Panc1 (cell line): ENCODE results near the gene LRRC45. TPM values are rescaled to one million over a fixed set of nuclear protein-coding genes. Genes with fewer than 3 reads are reported as not detected.

Experiments
- ATAC-seq: fragments of 200-7000 bp; cut with Tn5 transposase; 2 replicates; pipeline ENCODE4 v1.9.1; 2020; ENCODE audit warnings: mild to moderate bottlenecking, moderate library complexity
- BruUV-seq: library from RNA; stranded (reverse); fragments of 400-500 nt; replicated peaks from 2 replicates; lab custom pipeline; 2021; lab: Mats Ljungman, UMichigan
- CTCF ChIA-PET: fragments of 300-600 bp; sonication (Branson Sonifier 250); formaldehyde crosslinking; loops from one replicate; lab custom pipeline; 2022; ENCODE audit warnings: antibody characterized with exemption; lab: Charles Lee
- POLR2A ChIA-PET: fragments of 300-600 bp; sonication (Branson Sonifier 250); formaldehyde crosslinking; loops from one replicate; lab custom pipeline; 2022; ENCODE audit warnings: antibody characterized with exemption; lab: Charles Lee
- DNase-seq: peaks from one replicate; pipeline ENCODE4 v3.0.0-alpha.2; 2010; ENCODE audit warnings: low read depth, low spot score
- H3K27ac ChIP-seq: 2 replicates; pipeline ENCODE4 v1.5.1; 2011; ENCODE audit warnings: mild to moderate bottlenecking, low read length, inconsistent platforms
- H3K27me3 ChIP-seq: fragments of 200-500 bp; sonication (Bioruptor generic); 2 replicates; pipeline ENCODE4 v1.6.0; 2014; ENCODE audit warnings: low read length, inconsistent platforms; ENCODE audit not compliant: control insufficient read depth, insufficient read depth
- H3K36me3 ChIP-seq: fragments of 200-500 bp; sonication (Bioruptor generic); 2 replicates; pipeline ENCODE4 v1.5.1; 2014; ENCODE audit warnings: inconsistent platforms, mild to moderate bottlenecking, low read length, moderate library complexity; ENCODE audit not compliant: control insufficient read depth, insufficient read depth
- H3K4me1 ChIP-seq: 2 replicates; pipeline ENCODE4 v1.5.1; 2011; ENCODE audit warnings: inconsistent platforms, mild to moderate bottlenecking, low read length, moderate library complexity; ENCODE audit not compliant: control insufficient read depth, insufficient read depth
- H3K4me3 ChIP-seq, 2 experiments: 2 replicates each; pipeline ENCODE4 v1.5.1; 2011 to 2012; ENCODE audit warnings: low read depth in 2 of 2, low read length in 2 of 2, mild to moderate bottlenecking in 2 of 2, inconsistent platforms in 1 of 2, moderate library complexity in 1 of 2
- H3K9me3 ChIP-seq: fragments of 200-500 bp; sonication (Bioruptor generic); 2 replicates; pipeline ENCODE4 v1.5.1; 2014; ENCODE audit warnings: low read depth, mild to moderate bottlenecking, inconsistent platforms, low read length, moderate library complexity; ENCODE audit not compliant: control insufficient read depth, insufficient read depth
- CTCF ChIP-seq: fragments of 450-650 bp; IDR thresholded peaks from 2 replicates; pipeline ENCODE4 v1.5.1; 2017; ENCODE audit warnings: mild to moderate bottlenecking
- POLR2AphosphoS5 ChIP-seq: IDR thresholded peaks from 2 replicates; pipeline ENCODE4 v1.6.1; 2012; ENCODE audit warnings: mild to moderate bottlenecking, low read depth, low read length, moderate library complexity
- REST ChIP-seq, 2 experiments: IDR thresholded peaks; 2 replicates each; pipeline ENCODE4 v1.6.1; 2011 to 2012; ENCODE audit warnings: low read depth in 2 of 2, control low read depth in 1 of 2, low read length in 1 of 2, mild to moderate bottlenecking in 1 of 2, moderate library complexity in 1 of 2; ENCODE audit not compliant: insufficient read depth in 1 of 2
- SIN3A ChIP-seq: IDR thresholded peaks from 2 replicates; pipeline ENCODE4 v1.6.1; 2012; ENCODE audit warnings: low read depth, mild to moderate bottlenecking, low read length, moderate library complexity, borderline replicate concordance; ENCODE audit not compliant: insufficient read depth
- TCF7L2 ChIP-seq: IDR thresholded peaks from 2 replicates; pipeline ENCODE4 v1.6.1; 2011; ENCODE audit warnings: mild to moderate bottlenecking, low read depth, low read length, inconsistent platforms
- in situ Hi-C: cut with HindIII; loops from 2 replicates; pipeline ENCODE4 v1.10.0; 2016; ENCODE audit warnings: low sequenced_read_pairs, low pct_unique_long_range_greater_than_20kb
- intact Hi-C: fragments of 100-400 bp; cut with micrococcal nuclease; formaldehyde crosslinking; loops from one replicate; pipeline ENCODE4 v1.10.0; 2022; ENCODE audit not compliant: unreplicated experiment
- total RNA-seq: library from RNA; stranded (reverse); gene quantifications from one replicate; pipeline ENCODE4 v1.2.1, GENCODE V29; 2021; ENCODE audit not compliant: unreplicated experiment

Gene LRRC45
- total RNA-seq, 1 experiment from 2014 or later = 29.9 TPM

- ChIA-PET CTCF (interaction anchor here (0.6 kb wide), 1 partner anchor 65 kb away, joined by 6 read pairs; no protein-coding TSS in a partner anchor), POLR2A (interaction anchor here (0.6 kb wide), 1 partner anchor 119 kb away, joined by 3 read pairs; no protein-coding TSS in a partner anchor)
- H3K36me3 ChIP-seq = no peaks in the 10 kb centered on the region
- H3K27ac ChIP-seq = no peak overlapping the region
- H3K4me1 ChIP-seq = peaks cover 30% of the 10 kb centered on the region
- in situ Hi-C loops (no loop called here), intact Hi-C loops (no loop called here)
- H3K27me3 ChIP-seq = no peaks in the 10 kb centered on the region
- H3K4me3 ChIP-seq = no peak overlapping the region
- BruUV-seq = no TSS peak
- no peaks in the 10 kb centered on the region for H3K9me3 ChIP-seq
- DNase-seq (no peak), ATAC-seq (no peak)
- TF ChIP-seq POLR2AphosphoS5 (no peak), REST (IDR thresholded peaks at IDR 0.05; ENCODE audit: insufficient read depth in 1 of 2, low read depth in 2 of 2, low read length in 1 of 2) (no peak), CTCF (no peak), SIN3A (no peak), TCF7L2 (no peak)
These were observed 6.8 kb upstream of the LRRC45 start for GRCh38 chr17:82016061-82016874.

GRCh38 chr17:82016875-82017459 lies 6.1 kb upstream of the LRRC45 start:
- in situ Hi-C loops = no loop called here
- CTCF ChIA-PET = no interaction called here
- no TSS peak for BruUV-seq
- DNase-seq (no peak), ATAC-seq (no peak)
- POLR2A ChIA-PET = no interaction called here
- Histone ChIP-seq H3K9me3 (no peaks in the 10 kb centered on the region), H3K27me3 (no peaks in the 10 kb centered on the region), H3K36me3 (no peaks in the 10 kb centered on the region; the same call in 1 of the 2 replicates), H3K27ac (no peak overlapping the region), H3K4me1 (peaks cover 36% of the 10 kb centered on the region), H3K4me3 (no peak overlapping the region)
- TF ChIP-seq CTCF = no peak
- no peak for TF ChIP-seq SIN3A
- no peak for TF ChIP-seq TCF7L2
- no peak for TF ChIP-seq POLR2AphosphoS5
- no peak for TF ChIP-seq REST (IDR thresholded peaks at IDR 0.05; ENCODE audit: insufficient read depth in 1 of 2, low read depth in 2 of 2, low read length in 1 of 2)
- intact Hi-C loops = no loop called here
